HG02678 (cell line): ENCODE results near the gene S100A3.
"Not testable (repeated sequence)": the region's sequence is repeated elsewhere in the genome, so short reads cannot be mapped to it uniquely, and the experiment has no call there.

Experiments used
- ATAC-seq: cut with Tn5 transposase; IDR thresholded peaks from one replicate; pipeline ENCODE4 v1.9.1; 2021; ENCODE audit warnings: mild to moderate bottlenecking, moderate library complexity; ENCODE audit not compliant: unreplicated experiment

S100A3 gene

DNA sequence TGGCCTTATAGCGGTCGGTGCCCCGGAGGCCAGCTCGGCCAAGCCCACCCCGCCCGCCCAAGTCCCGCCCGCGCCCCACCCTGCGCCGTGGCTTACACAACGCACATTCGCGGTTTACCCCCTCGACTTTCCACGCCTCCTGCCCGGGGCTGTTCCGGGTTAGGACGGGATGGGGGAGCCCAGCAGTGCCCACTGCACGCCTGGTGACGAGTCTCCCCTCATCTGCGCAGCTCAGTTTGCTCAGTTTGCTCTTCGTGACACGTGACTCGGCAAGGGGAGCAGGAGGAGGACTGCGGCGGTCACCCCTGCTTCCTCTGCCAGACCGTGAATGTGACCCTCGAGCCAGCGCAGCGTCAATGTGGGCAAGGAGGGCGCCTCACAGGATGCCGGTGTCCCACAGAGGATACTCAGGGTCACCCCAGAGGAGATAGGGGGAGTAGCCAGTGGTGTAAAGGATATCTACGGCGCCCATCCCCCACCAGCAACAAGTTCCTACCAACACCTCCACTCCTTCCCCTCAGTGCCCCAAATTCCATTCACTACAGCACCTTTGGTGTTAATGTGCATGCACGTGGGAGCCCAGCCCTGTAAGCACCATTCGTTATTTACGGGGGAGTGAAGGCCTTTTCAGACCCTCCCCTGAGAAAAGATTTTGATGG is 12.9 kb downstream of the S100A3 start:
- peak; percentile 47 for ATAC-seq

DNA sequence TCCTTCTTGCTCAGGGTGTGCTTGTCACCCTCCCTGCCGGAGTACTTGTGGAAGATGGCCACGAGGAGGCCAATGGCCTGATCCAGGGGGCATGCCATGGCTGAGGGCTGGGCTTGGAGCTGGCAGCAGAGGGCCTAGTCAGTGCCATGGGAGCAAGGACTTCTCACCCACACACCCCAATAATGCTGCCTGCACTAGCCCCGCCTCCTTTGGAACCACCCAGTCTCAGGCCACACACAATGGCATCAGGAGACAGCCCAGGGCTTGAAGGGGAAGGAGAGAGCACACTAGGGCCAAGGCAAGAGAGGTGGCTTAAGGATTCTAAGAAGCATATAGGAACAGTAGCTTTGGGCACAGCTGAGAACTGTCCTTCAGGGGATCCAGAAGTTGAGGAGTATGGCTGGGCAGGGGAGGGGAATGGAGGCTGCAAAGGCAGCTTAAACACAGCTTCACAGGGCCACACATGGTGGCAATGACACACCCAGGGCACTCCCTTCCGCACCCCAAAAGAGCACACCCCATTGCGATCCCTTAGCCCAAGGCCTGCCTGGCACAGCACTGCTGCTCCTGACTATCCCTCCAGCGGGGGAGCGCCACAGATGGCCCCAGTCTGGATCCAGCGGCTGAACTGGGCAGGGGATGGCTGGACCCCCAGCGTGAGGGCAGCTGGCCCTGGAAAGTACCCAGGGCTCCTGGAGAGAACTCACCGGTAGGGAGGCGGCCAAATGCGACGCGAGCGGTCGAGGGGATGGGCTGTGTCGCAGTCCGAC is 13.6 kb downstream of the S100A3 start, which contains the start of gene S100A6:
Gene S100A6, minus strand, starts transcription at position 750 of the 770 bp plus-strand sequence. Its CDS starts 652 bp downstream, at position 98.
- peak; percentile 28 for ATAC-seq

DNA sequence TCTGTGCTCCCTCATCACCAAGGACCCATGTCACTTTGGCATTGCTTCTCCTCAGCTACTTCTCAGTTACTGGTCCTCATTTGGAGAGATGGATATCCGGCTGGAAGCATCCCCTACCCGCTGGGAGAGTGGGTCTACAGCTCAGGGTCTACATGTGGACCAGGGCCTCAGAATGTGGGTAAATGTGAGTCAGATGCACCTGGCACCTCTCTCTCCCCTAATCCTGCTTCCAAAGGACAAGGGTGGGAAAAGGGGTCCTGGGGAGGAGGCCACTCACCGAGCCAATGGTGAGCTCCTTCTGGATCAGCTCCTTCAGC is 14.2 kb downstream of the S100A3 start:
- no peak for ATAC-seq

DNA sequence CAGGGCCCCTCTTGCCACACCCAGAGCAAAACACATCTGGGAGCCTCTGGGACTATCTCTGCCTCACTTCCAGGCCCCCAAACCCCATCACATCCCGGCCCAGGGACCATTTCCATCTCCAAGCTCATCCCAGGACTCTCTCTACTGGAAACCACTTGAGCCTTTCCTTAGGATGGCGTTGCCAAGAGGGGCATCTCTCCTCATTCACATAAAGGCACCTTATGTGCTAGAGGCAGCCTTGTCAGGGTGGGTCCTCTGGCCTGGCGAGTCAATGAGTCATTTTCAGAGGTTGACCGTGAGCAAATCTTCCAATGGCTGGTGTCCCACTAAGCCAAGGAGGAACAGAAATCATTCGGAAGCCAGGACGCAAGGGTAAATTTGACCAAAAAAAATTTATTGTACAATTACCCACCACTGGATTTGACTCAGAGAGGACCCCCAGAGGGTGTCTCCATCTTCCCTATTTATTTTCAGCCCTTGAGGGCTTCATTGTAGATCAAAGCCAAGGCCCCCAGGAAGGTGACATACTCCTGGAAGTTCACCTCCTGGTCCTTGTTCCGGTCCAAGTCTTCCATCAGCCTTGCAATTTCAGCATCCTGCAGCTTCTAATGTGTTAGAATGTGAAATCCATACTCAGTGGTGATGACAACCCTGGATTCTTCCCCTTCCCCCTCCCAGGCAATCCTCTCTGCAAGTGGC is 14.7 kb downstream of the S100A3 start:
- no peak for ATAC-seq

DNA sequence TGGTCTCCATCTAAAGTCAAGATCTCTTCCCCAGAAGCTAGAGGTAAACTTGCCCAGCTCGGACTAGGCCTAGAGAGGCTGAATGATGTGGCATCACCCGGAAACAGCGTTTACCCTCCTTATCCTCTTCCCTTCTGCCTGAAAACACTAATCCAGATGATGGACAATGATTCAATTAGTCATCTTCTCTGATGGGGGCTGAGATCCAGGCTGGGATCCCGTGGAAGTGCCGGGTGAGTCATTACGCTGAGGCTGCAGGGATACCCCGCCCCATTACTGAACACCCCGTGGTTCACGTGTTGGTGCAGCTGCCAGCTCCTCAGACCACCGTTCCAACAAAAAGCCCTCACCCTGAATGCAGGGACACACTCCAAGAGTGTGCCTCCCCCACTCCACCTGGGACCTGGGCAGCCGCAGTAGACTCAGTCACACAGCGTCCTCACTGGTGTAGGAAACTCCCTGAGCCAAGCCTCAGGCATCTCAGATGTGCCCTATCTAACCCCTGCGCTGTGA is 15.3 kb downstream of the S100A3 start:
- no peak for ATAC-seq

DNA sequence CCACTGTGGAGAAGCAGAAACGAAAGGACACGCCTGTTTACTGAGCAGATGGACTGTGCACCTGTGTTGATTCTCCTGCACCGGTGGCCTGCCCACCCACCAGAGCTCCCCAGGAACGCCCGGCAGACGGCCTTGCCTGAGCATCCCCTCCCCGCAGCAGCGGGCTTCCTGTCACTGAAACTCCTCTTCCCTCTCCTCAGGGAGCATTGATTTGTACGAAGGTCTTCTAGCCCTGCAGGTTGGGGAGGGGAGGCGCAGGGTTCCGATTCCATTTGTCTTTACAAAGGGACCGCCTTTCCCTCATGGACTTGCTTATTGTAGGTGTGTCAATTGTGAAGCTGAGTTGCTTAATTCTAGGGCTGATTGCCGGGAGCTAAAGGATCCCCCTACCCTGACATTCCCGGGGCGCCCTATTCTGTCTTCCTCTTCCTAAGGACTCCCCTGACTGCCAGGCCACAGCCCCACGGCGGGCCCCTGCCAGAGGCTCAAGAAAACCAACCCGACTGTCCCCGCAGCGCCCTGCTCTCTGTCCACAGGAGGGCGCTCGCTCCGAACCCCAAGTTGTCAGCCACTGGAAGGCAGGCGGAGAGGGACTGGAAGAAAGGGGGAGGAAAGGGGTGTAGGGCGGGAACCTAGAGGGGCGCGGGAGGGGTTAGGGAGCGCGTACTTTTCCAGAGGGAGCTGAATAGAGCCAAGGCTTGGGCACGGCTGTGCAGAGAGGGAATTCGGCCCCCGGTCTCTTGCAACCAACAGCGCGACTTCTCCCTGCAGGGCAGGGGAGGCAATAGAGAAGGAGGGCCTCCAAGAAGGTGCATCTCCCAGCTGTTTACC is 16.1 kb downstream of the S100A3 start:
- no peak for ATAC-seq

DNA sequence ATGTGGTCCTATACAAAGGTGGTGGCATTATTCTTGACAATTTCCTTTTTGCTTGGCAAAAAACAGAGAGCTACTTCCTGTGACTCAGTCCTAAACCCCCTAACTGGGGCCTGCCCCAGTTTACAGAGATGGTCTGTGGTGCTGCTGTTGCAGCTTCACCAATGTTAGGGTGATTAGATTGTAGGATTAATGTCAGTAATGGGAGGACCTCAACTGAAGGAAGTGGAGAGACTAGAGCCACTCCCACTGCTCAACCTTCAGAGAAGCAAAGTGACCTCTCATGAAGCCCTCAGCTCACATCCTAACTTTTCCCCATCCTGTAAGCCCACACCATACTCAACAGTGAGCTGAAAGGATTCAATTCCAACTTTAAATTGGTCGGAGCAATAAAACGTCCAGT is 16.9 kb downstream of the S100A3 start:
- ATAC-seq = no peak

DNA sequence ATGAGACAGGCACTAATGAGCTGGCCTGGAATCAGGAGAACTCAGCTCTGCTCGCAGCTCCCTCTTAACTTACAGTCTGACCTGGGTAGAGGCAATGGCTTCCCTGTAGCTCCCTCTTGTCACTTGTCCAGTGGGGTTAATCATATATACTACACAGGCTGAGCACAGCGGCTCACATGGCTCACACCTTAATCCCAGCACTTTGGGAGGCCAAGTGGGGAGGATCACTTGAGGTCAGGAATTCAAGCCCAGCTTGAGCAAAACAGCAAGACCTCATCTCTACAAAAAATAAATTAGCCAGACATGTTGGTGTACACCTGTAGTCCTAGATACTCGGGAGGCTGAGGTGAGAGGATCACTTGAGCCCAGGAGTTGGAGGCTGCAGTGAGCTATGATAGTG is 17.4 kb downstream of the S100A3 start:
- no peak for ATAC-seq

DNA sequence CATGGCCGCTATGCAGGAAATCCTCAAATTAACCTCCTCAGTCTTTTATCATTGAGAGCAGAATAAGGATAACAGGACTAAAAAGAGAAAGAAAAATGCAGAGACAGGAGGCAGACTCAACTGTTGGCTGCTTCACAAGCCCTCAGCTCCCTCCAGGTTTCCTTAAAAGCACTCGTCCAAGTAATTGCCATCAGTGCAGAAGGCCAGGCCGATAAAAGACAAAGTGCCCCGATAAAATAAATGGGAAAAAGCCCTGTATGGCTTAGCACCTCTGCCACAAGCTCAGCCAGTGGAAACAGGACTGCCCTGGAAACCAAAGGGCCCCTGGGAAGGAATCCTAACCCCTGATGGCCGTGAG is 21.4 kb downstream of the S100A3 start:
- ATAC-seq = no peak

DNA sequence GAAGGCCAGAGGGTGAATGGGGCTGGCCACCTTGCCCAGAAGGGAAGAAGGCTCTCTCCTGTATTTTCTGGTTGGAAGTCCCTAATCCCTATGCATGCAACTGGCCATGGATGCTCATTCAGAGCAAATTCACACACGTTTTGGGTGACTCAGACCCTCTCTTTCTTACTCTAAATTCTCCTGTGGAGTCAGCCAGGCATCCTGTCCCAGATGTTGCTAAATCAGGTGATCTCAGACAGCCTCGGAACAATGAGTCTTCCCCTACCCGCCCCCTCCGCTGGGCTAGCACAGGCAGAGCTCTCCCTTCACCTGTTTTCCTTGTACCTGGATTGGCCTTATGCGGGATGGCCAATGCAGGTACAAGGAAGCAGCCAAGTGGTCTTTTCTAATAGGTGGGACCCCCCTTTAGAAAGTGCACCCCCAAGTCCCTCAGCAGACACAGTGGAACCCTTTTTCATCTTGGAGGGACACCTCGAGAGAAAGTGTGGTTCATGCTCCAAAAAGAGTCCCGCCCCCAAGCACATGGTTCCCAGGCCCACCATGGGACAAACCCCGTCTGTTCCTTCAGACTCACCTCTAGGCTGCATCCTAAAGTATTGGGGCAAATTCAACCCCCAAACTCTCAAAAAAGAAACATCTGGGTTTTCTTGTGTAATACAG is 21.9 kb downstream of the S100A3 start:
- ATAC-seq = no peak

DNA sequence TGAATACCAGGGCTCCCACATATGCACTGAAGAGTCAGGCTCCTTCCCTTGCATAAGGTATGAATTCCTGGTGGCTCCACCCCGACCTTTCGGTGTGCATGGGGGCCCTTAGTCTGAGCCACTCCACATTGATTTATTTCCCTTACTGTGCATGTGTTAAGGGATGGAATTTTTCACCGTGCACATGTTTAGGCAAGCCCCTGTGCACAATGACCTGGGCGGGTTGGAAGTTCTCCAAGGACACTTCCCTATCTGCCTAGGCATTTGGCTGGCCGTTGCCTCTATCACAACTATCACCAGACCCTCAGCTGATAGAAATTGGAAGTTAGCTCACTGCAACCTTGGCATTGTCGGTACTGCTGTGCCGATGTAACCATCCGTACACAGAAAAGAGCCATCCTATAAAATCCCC is 22.9 kb downstream of the S100A3 start:
- no peak for ATAC-seq

DNA sequence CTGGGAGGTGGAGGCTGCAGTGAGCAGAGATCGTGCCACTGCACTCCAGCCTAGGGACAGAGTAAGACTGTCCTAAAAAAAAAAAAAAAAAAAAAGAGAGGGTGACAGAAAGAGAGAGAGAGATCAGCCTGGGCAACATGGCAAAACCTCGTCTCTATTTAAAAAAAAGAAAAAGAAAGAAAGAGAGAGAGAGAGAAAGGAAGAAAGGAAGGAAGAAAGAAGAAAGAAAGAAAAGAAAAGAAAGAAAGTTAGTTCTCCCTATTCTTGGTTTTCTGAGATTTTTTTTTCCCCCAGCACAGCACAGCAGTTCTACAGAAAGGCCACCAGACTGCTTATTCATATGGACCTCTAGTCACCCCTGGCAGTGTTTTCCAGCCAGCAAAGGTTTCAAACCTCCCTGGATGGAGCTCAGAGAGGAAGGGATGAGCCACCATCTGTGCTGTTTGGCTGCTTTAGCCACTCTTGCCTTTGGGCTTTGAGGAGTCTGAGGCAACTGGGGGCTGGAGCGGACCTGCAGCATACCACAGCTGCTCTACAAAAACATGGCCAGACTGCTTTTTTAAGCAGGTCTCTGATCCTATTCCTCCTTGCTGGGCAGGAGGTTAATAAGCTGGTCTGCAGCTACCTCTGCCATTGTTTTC is 23.9 kb downstream of the S100A3 start:
- ATAC-seq = no peak

DNA sequence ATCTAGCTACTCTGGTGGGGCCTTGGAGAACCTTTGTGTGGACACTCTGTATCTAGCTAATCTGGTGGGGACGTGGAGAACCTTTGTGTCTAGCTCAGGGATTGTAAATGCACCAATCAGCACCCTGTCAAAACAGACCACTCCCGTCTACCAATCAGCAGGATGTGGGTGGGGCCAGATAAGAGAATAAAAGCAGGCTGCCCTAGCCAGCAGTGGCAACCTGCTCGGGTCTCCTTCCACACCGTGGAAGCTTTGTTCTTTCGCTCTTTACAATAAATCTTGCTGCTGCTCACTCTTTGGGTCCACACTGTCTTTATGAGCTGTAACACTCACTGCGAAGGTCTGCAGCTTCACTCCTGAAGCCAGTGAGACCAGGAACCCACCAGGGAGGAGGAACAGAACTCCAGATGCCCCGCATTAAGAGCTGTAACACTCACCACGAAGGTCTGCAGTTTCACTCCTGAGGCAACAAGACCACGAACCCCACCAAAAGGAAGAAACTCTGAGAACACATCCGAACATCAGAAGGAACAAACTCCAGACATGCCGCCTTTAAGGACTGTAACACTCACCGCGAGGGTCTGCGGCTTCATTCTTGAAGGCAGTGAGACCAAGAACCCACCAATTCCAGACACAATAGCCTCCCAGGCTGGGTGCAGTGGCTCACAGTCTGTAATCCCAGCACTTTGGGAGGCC is 26.6 kb downstream of the S100A3 start:
- not testable (repeated sequence) for ATAC-seq

DNA sequence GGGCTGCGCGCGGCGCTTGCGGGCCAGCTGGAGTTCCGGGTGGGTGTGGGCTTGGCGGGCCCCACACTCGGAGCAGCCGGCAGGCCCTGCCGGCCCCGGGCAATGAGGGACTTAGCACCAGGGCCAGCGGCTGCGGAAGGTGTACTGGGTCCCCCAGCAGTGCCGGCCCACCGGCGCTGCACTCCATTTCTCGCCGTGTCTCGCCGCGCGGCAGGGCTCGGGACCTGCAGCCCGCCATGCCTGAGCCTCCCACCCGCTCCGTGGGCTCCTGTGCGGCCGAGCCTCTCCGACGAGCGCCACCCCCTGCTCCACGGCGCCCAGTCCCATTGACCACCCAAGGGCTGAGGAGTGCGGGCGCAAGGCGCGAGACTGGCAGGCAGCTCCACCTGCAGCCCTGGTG is 27.2 kb downstream of the S100A3 start:
- not testable (repeated sequence) for ATAC-seq

DNA sequence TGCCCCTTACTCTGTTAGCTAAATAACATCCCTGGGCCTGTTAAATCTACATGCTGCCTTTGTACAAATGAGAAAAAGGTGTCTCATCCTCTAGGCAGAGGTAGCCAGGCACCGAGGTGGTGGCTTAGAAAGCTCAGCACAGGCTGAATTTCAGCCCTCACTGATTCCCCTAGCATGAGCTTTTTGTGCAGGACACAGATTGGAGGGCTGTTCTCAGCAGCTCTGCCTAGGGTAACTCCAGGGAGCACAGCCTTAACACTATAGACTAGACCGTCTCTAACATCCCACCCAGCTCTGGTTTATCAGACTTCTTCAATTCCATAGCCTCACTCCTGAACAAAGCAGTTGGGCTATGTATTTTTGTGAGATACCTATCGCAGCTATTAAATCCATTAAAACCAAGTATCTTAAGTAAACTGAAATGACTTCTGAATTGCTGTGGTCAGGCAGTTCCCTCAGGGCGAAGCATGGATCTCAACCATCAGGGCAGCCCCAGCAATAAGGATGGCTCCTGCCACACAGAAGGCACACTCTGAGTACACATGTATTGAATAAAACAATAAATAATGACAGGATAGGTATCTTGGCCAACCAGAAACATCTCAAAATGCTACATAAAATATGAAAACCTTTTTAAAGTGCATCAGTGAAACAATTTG is 28.1 kb downstream of the S100A3 start:
- no peak for ATAC-seq

DNA sequence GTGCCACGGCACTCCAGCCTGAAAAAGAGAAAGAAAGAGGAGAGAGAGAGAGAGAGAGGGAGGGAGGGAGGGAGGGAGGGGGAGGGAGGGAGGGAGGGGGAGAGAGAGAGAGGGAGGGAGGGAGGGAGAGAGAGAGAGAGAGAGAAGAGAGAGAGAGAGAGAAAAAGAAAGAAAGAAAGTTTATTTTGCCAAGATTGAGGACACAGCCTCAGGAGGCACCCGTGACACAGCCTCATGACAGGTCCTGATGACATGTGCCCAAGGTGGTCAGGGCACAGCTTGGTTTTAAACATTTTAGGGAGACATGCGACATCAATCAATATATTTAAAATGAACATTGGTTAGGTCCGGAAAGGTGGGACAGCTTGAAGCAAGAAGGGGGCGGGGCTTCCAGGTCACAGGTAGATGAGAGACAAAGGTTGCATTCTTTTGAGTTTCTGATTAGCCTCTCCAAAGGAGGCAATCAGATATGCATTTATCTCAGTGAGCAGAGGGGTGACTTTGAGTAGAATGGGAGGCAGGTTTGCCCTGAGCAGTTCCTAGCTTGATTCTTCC is 28.8 kb downstream of the S100A3 start:
- not testable (repeated sequence) for ATAC-seq

DNA sequence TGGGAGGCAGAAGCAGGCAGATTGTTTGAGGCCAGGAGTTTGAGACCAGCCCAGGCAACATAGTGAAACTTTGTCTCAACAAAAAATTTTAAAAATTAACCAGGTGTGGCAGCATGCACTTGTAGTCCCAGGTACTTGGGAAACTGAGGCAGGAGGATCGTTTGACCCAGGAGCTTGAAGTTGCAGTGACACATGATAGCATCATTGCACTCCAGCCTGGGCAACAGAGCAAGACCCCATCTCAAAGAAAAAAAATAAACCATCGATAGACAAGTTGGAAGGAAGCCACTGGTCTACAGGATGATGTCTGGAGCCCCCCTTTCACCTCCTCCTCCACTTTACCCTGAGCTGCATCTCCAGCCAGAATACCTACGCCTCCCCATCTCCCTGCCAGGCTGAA is 29.8 kb downstream of the S100A3 start:
- no peak for ATAC-seq
